OCI-LY3 (cell line): ENCODE data around the gene BRCC3.

ENCODE experiments used
- H2AFZ ChIP-seq: fragments of 200-600, 300-600 bp; shearing (Covaris generic); 2 replicates; pipeline ENCODE4 v1.6.0; 2014; ENCODE audit warnings: antibody characterized with exemption, low read depth, low read length
- H3K27ac ChIP-seq: fragments of 200-600, 300-600 bp; sonication (generic); 2 replicates; pipeline ENCODE4 v1.5.1; 2014; ENCODE audit warnings: mild to moderate bottlenecking, low read length, moderate library complexity, mixed read lengths
- H3K27me3 ChIP-seq: fragments of 200-600, 300-600 bp; sonication (generic); 2 replicates; pipeline ENCODE4 v1.6.1; 2014; ENCODE audit warnings: low read depth, low read length, mixed read lengths
- H3K36me3 ChIP-seq: fragments of 200-600, 300-600 bp; sonication (generic); replicated peaks from 2 replicates; pipeline ENCODE3; 2014; ENCODE audit warnings: low read depth, low read length, mixed read lengths
- H3K4me1 ChIP-seq: fragments of 300-600, 200-600 bp; sonication (generic); 2 replicates; pipeline ENCODE4 v1.6.1; 2014; ENCODE audit warnings: low read length, mixed read lengths
- H3K4me2 ChIP-seq: fragments of 200-600, 300-600 bp; sonication (generic); 2 replicates; pipeline ENCODE4 v1.6.1; 2014; ENCODE audit warnings: low read length, mixed read lengths
- H3K4me3 ChIP-seq: fragments of 300-600, 200-600 bp; sonication (generic); 2 replicates; pipeline ENCODE4 v1.5.1; 2014; ENCODE audit warnings: antibody characterized with exemption, mild to moderate bottlenecking, low read length, moderate library complexity
- H3K79me2 ChIP-seq: fragments of 300-600, 200-600 bp; shearing (Covaris generic); 2 replicates; pipeline ENCODE4 v1.6.1; 2014; ENCODE audit warnings: mild to moderate bottlenecking, low read length, mixed read lengths
- H3K9ac ChIP-seq: fragments of 300-600, 200-600 bp; shearing (Covaris generic); 2 replicates; pipeline ENCODE4 v1.6.0; 2014; ENCODE audit warnings: mild to moderate bottlenecking, low read length, moderate library complexity
- H3K9me3 ChIP-seq: fragments of 200-600, 300-600 bp; shearing (Covaris generic); 2 replicates; pipeline ENCODE4 v1.6.1; 2014; ENCODE audit warnings: low read length, mixed read lengths; ENCODE audit not compliant: insufficient read depth
- H4K20me1 ChIP-seq: fragments of 200-600, 300-600 bp; sonication (generic); 2 replicates; pipeline ENCODE4 v1.6.1; 2016; ENCODE audit warnings: low read length, mixed read lengths; ENCODE audit not compliant: insufficient read depth
- CTCF ChIP-seq: fragments of 200-600, 300-600 bp; sonication (generic); IDR thresholded peaks from 2 replicates; pipeline ENCODE4 v1.5.1; 2014; ENCODE audit warnings: antibody characterized with exemption, low read length, low read depth
- EZH2phosphoT487 ChIP-seq: fragments of 200-600 bp; shearing (Covaris generic); IDR thresholded peaks from 2 replicates; pipeline ENCODE4 v1.6.1; 2018; ENCODE audit warnings: antibody characterized with exemption, mixed run types, low read depth

BRCC3 gene

DNA sequence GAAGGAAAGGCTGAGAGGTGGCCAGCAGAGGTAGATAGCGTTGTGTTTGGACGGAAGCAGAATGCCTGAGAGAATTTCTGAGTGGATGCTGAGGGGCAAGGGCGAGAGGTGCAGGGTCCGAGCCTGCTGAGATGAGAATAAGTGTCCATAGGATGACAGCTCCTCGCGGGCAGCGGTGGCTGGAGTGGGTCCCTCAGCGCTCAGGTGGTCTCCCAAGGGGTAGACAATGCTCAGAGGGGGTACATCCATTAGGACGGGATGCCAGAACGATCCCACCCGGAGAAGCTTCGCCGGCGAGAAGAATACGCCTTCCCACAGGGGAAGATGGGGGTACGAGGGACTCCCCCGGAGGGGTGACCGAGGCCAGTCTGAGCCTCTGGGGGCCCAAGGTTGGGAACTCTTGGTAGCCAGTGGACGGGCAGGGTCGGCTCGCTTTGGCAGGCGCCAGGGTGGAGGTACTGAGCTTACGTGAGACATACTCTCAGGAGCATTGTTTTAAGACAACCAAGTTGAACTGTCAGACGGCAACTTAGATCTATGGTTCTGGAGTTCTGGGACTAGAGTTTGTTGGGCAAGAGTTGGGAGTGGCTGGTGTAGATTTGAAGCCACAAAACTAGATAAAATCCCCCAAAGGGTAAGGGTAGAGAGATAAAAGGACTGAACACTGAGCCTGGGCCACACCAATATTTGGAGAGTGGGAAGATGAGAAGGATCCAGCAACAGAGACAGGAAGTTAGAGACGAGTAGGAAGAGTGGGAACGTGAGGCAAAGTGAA is 15.8 kb downstream of the BRCC3 start:
- Histone ChIP-seq H3K9ac (no peak overlapping the region), H4K20me1 (no peaks in the 10 kb centered on the region), H3K4me3 (no peak overlapping the region), H3K27me3 (no peaks in the 10 kb centered on the region), H2AFZ (no peak overlapping the region), H3K4me1 (no peaks in the 10 kb centered on the region), H3K9me3 (no peaks in the 10 kb centered on the region), H3K4me2 (no peak overlapping the region), H3K79me2 (no peaks in the 10 kb centered on the region), H3K36me3 (peaks cover 13% of the 10 kb centered on the region), H3K27ac (no peak overlapping the region)
- TF ChIP-seq EZH2phosphoT487 = no peak
- no peak for TF ChIP-seq CTCF

- no peak overlapping the region for H2AFZ ChIP-seq
- no peak overlapping the region for H3K9ac ChIP-seq
- peaks cover 27% of the 10 kb centered on the region for H3K36me3 ChIP-seq
- H3K27ac ChIP-seq = no peak overlapping the region
- no peak overlapping the region for H3K4me2 ChIP-seq
- H3K4me3 ChIP-seq = no peak overlapping the region
- peaks cover 3% of the 10 kb centered on the region; the same call in 1 of the 2 replicates for H3K4me1 ChIP-seq
- H3K79me2 ChIP-seq = no peaks in the 10 kb centered on the region
- H3K9me3 ChIP-seq = no peaks in the 10 kb centered on the region
- H4K20me1 ChIP-seq = no peaks in the 10 kb centered on the region
- H3K27me3 ChIP-seq = no peaks in the 10 kb centered on the region
- peak; percentile 73 for TF ChIP-seq CTCF
- TF ChIP-seq EZH2phosphoT487 = no peak
These were observed 23.3 kb downstream of the BRCC3 start for GRCh38 chrX:155094468-155095061.

- Histone ChIP-seq H3K4me1 (no peaks in the 10 kb centered on the region), H4K20me1 (no peaks in the 10 kb centered on the region), H3K27me3 (no peaks in the 10 kb centered on the region), H3K9ac (no peak overlapping the region), H3K27ac (no peak overlapping the region), H3K79me2 (no peaks in the 10 kb centered on the region), H2AFZ (no peak overlapping the region), H3K36me3 (peaks cover 18% of the 10 kb centered on the region), H3K4me3 (no peak overlapping the region), H3K4me2 (no peak overlapping the region), H3K9me3 (no peaks in the 10 kb centered on the region)
- TF ChIP-seq EZH2phosphoT487 (no peak), CTCF (no peak)
These were observed 34.6 kb downstream of the BRCC3 start for GRCh38 chrX:155105919-155106318.

GRCh38 chrX:155108427-155108826 is 37.1 kb downstream of the BRCC3 start:
- Histone ChIP-seq H3K36me3 (peaks cover 24% of the 10 kb centered on the region), H4K20me1 (no peaks in the 10 kb centered on the region), H2AFZ (no peak overlapping the region), H3K79me2 (no peaks in the 10 kb centered on the region), H3K9me3 (no peaks in the 10 kb centered on the region), H3K9ac (no peak overlapping the region), H3K27ac (no peak overlapping the region), H3K4me2 (no peak overlapping the region), H3K4me3 (no peak overlapping the region), H3K27me3 (no peaks in the 10 kb centered on the region), H3K4me1 (no peaks in the 10 kb centered on the region)
- TF ChIP-seq CTCF (no peak), EZH2phosphoT487 (no peak)
